ENCODE results near the gene PTPN3. TPM values are rescaled to one million over a fixed set of nuclear protein-coding genes. Genes with fewer than 3 reads are reported as not detected.

PTPN3 gene
- total RNA-seq, 1 experiment from 2014 or later = 20.8 TPM

- no peaks in the 10 kb centered on the region for H3K9me2 ChIP-seq (ENCODE audit: insufficient read depth)
- H3K27ac ChIP-seq (ENCODE audit: low read depth, low read length) = no peak overlapping the region
- H2AFZ ChIP-seq (ENCODE audit: low read depth, low read length, poor library complexity, severe bottlenecking) = no peak overlapping the region
- no peak for DNase-seq (ENCODE audit: low read depth, low spot score)
- H3K36me3 ChIP-seq (ENCODE audit: control insufficient read depth in 1 of 2, insufficient read depth in 2 of 2, low read length in 2 of 2) = peaks cover 14 to 20% of the 10 kb centered on the region in 2 experiments; a peak in 3 of 4 replicates
- ChIA-PET POLR2A (no interaction called here), CTCF (interaction anchor here (0.6 to 1.0 kb wide), 4 partner anchors 18 to 550 kb away, joined by 3 read pairs; no protein-coding TSS in a partner anchor), RAD21 (ENCODE audit: low non-redundant PET in 1 of 2, low total read pairs in 2 of 2, uncharacterized antibody in 2 of 2, unreplicated experiment in 2 of 2) (no interaction called here)
- H4K20me1 ChIP-seq (ENCODE audit: insufficient read depth) = no peaks in the 10 kb centered on the region
- no peak overlapping the region for H3K4me2 ChIP-seq (ENCODE audit: low read length)
- TF ChIP-seq EZH2 (IDR thresholded peaks at IDR 0.05) (no peak), ZNF274 (IDR thresholded peaks at IDR 0.05; ENCODE audit: low read depth, low read length) (no peak), EZH2phosphoT487 (IDR thresholded peaks at IDR 0.05; ENCODE audit: borderline replicate concordance) (no peak), CBX3 (IDR thresholded peaks at IDR 0.05; ENCODE audit: low read depth) (no peak), POLR2A (IDR thresholded peaks at IDR 0.05; ENCODE audit: borderline replicate concordance, extremely low read depth, insufficient read depth, insufficient read length) (no peak), CTCF (IDR thresholded peaks at IDR 0.05 in 2 of 3, conservative IDR thresholded peaks at IDR 0.05 in 1 of 3; ENCODE audit: borderline replicate concordance in 1 of 3, insufficient read depth in 1 of 3, low read depth in 2 of 3, low read length in 2 of 3) (no peak), POLR2AphosphoS5 (IDR thresholded peaks at IDR 0.05; ENCODE audit: low read depth, low read length) (no peak), CEBPB (IDR thresholded peaks at IDR 0.05; ENCODE audit: low read depth) (no peak), SRF (IDR thresholded peaks at IDR 0.05; ENCODE audit: low read depth) (no peak), REST (IDR thresholded peaks at IDR 0.05; ENCODE audit: low read depth) (no peak), ELF1 (IDR thresholded peaks at IDR 0.05; ENCODE audit: borderline replicate concordance, low read depth) (no peak), ATF3 (IDR thresholded peaks at IDR 0.05) (no peak), YY1 (IDR thresholded peaks at IDR 0.05; ENCODE audit: extremely low read depth, insufficient replicate concordance, low read depth, low read length) (no peak), ZFX (IDR thresholded peaks at IDR 0.05) (no peak), FOSL1 (IDR thresholded peaks at IDR 0.05; ENCODE audit: low read depth) (no peak), EGR1 (IDR thresholded peaks at IDR 0.05; ENCODE audit: low read depth) (no peak)
- ATAC-seq = no peak
- H3K4me3 ChIP-seq (replicated peaks in 1 of 2; ENCODE audit: low read depth in 1 of 2, low read length in 2 of 2) = no peak overlapping the region
- H3K4me1 ChIP-seq (ENCODE audit: control insufficient read depth in 1 of 2, insufficient read depth in 2 of 2, low read length in 2 of 2) = no peaks in the 10 kb centered on the region
- H3K9me3 ChIP-seq (ENCODE audit: control insufficient read depth in 1 of 2, insufficient read depth in 1 of 2, low read depth in 1 of 2, low read length in 2 of 2) = no peaks in the 10 kb centered on the region
- no peaks in the 10 kb centered on the region for H3K79me2 ChIP-seq (ENCODE audit: insufficient read depth, low read length)
- no TSS peak for BruUV-seq (replicated peaks)
- no peaks in the 10 kb centered on the region for H3K27me3 ChIP-seq (ENCODE audit: insufficient read depth, low read length)
- intact Hi-C loops (cut with micrococcal nuclease) = loop anchor here (2.0 to 5.0 kb wide), 4 partner anchors 65 to 550 kb away; no protein-coding TSS in a partner anchor
- H3K9ac ChIP-seq (ENCODE audit: low read length) = no peak overlapping the region
These were observed 96.2 kb downstream of the PTPN3 start for GRCh38 chr9:109401990-109402318.

Measured in HCT116 (cell line).